Forelimb muscle (tissue), 1 donor: ENCODE measurements around the gene GABRQ. TPM values are rescaled to one million over a fixed set of nuclear protein-coding genes. Genes with fewer than 3 reads are reported as not detected.

Source experiments
- DNase-seq: peaks from one replicate; pipeline ENCODE4 v3.0.0-alpha.2; 2013; ENCODE audit warnings: low read depth
- polyA plus RNA-seq: library from polyadenylated mRNA; unstranded; fragments of 120-200 nt; gene quantifications from one replicate; pipeline ENCODE4 v1.2.1, GENCODE V29; 2013; ENCODE audit not compliant: insufficient read length

GABRQ gene
- polyA plus RNA-seq, result 1.3 TPM

GRCh38 chrX:152637649-152638442, at the start of gene GABRQ:
Gene GABRQ, plus strand, starts transcription at chrX:152637895. Its CDS starts 308 bp downstream, at chrX:152638203.
- DNase-seq, result peak; percentile 17

GRCh38 chrX:152588206-152588605, 49.5 kb upstream of the GABRQ start:
- no peak for DNase-seq

GRCh38 chrX:152600853-152601633, 36.7 kb upstream of the GABRQ start:
- DNase-seq, result no peak

GRCh38 chrX:152601848-152602616, 35.7 kb upstream of the GABRQ start:
- no peak for DNase-seq

GRCh38 chrX:152614791-152615190, 22.9 kb upstream of the GABRQ start:
- DNase-seq, result no peak

- no peak for DNase-seq
Measured at GRCh38 chrX:152619897-152620296, 17.8 kb upstream of the GABRQ start.

DNA sequence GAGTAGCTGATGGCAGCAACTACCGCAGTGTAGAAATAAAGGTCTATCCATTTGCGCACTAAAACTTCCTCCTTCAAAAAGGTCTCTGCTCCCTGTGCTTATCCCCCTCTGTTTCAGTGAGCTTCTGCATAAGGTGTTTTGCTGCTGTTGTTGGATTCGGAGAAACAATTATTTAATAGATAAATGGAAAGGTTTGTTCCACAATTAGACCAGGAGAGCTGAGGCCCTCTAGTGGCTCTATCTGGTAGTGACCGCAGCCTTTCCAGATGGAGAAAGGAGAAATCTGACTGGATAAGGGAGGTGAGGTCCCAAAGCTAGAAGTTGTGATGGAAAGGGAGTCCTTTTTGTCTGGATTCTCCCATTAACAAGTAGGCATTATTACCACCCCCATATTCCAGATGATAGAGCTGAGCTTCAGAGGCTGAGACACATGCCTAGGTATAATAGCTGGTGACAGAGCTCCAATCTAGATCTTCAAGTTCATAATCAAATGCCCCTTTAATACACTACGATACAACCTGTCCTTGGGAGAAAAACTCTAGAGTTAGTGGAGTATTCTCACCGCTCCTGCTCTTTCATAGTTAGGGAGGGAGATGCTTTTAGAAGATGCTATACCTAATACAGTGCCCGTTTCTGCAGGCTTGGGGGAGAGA, 5.1 kb upstream of the GABRQ start:
- DNase-seq, result peak; percentile 16

- peak; percentile 13 for DNase-seq
Measured at GRCh38 chrX:152635941-152636340, 1.8 kb upstream of the GABRQ start.

DNA sequence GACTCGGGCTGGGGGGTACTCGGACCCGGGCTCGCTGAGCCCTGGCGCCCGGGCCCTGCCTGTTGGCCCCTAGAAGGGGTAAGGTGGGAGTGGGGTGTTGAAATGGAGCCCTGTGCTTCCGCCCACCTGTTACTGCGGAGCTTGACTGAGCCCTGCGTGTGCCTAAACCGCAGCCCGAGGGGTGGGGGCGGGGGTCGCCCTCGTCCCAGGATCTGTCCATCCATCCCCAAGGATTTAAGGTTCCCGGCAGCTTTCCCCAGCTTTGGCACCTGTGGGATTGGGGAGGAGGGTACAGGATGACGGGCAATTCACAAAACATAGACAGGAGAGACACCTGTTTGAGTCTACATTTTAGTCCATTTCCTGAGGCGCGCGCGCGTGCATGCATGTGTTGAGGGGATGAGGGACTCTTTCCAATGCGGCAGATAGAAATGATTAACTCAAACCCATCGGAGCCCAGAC, 779 bp downstream of the GABRQ start:
- no peak for DNase-seq

DNA sequence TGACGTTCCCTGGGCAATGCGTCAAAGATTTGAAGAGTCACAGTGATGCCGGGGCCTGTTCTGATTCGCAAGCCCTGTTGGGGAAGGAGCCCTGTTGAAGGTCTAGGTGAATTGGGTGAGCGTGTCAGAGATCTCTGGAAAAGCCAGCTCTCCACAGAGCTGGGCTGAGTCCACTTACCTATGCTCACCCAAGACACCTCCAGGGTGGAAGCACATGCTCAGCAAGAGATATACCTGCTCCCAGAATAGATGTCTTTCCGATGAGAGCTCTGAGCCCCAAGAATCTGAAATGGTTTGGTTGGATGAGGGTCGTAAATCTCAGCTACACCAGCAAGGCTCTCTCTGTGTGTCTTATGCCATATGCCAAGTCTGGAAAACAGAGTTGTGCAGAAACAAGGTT, 1.7 kb downstream of the GABRQ start:
- no peak for DNase-seq

- DNase-seq, result no peak
Measured at GRCh38 chrX:152640034-152640818, 2.5 kb downstream of the GABRQ start.

GRCh38 chrX:152641256-152641875, 3.7 kb downstream of the GABRQ start:
- no peak for DNase-seq

GRCh38 chrX:152641996-152642395, 4.3 kb downstream of the GABRQ start:
- no peak for DNase-seq

DNA sequence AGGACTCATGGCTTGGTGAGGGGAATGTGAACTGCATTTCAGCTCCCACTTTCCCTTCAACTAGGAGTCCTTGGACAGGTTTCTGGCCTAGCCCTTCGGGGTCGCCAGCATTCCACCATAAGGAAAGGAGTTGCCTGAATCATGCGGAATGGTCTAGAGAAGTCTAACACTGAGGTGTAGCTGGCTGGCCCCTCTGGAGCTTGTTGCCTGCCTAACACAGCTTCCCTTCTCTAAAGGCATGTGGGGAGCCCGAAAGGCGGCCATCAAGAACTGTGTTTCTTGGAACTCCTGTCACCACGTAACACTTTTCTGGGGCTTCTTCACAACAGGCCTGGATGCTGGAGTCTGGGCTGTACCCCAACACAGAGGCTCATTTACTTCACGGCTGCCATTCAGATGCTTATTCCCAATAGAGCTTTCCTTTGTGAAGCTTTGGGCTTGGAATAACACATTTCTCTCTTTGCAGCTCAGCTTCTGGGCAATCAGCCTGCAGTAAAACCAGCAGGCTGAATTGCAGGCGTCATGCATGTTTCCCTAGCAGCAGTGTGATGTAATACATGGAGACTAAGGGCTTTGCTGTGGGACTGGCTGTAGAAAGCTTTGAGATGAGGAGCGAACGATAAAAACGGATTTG, 5.4 kb downstream of the GABRQ start:
- DNase-seq, result peak; percentile 14

DNA sequence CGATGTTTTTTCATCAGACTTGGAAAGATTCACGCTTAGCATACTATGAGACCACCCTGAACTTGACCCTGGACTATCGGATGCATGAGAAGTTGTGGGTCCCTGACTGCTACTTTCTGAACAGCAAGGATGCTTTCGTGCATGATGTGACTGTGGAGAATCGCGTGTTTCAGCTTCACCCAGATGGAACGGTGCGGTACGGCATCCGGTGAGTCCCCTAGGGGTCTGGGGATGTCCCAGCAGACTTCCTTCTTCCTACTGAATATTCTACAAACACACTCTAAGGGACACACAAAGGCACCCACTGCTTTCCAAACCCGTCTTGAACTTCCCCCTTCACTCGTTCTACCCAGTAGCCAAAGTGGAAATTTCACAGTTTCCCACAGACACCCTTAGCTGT, 9.3 kb downstream of the GABRQ start:
- no peak for DNase-seq

GRCh38 chrX:152647978-152648377, 10.3 kb downstream of the GABRQ start:
- DNase-seq, result no peak

GRCh38 chrX:152652060-152652459, 14.4 kb downstream of the GABRQ start:
- DNase-seq, result no peak

- DNase-seq, result no peak
Measured at GRCh38 chrX:152652467-152652866, 14.8 kb downstream of the GABRQ start.

DNA sequence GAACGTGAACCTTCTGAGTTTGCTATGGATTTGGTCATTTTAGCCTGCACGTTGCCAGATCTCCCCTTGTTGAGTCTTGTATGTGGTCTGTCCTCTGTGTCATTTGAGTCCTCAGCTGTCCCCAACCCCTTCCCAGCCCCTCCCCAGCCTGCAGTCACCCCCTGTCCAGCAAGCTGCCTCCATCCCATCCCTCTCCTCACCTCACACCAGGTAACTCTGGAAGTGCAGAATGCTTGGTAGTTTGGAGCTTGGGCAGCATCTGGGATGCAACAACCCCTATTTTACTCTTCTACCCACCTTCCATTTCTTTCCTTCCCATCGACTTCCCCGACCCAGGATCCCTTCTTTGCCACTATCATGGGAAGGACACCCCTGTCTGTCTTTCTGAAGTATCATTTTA, 18.4 kb downstream of the GABRQ start:
- DNase-seq, result no peak

GRCh38 chrX:152656890-152657289, 19.2 kb downstream of the GABRQ start:
- no peak for DNase-seq
